BLaER1 treated with 17β-estradiol and CSF1 and Interleukin-3, amounts not matched to agents 10 nM and 100 nM (cell line): ENCODE data around the gene TP53BP1.
"Not testable (repeated sequence)": the region's sequence is repeated elsewhere in the genome, so short reads cannot be mapped to it uniquely, and the experiment has no call there.

Experiments
- H3K27ac ChIP-seq, 11 experiments: shearing (Covaris generic); formaldehyde crosslinking; 2 replicates each; pipeline ENCODE4 v1.8.1; 2022
- H3K27me3 ChIP-seq, 11 experiments: shearing (Covaris generic); formaldehyde crosslinking; 2 replicates each; pipeline ENCODE4 v1.8.1; 2022
- H3K36me3 ChIP-seq, 11 experiments: shearing (Covaris generic); formaldehyde crosslinking; 2 replicates each; pipeline ENCODE4 v1.8.1; 2022
- H3K4me1 ChIP-seq, 10 experiments: shearing (Covaris generic); formaldehyde crosslinking; 2 replicates each; pipeline ENCODE4 v1.8.1; 2022
- H3K4me2 ChIP-seq, 11 experiments: shearing (Covaris generic); formaldehyde crosslinking; 2 replicates each; pipeline ENCODE4 v1.8.1; 2022
- H3K4me3 ChIP-seq, 10 experiments: shearing (Covaris generic); formaldehyde crosslinking; 2 replicates each; pipeline ENCODE4 v1.8.1; 2022
- H3K9ac ChIP-seq, 11 experiments: shearing (Covaris generic); formaldehyde crosslinking; 2 replicates each; pipeline ENCODE4 v1.8.1; 2022
- H3K9me3 ChIP-seq, 11 experiments: shearing (Covaris generic); formaldehyde crosslinking; replicated peaks in 1 of 11; 2 replicates each; pipeline ENCODE4 v1.8.1; 2022
- H4K20me1 ChIP-seq, 11 experiments: shearing (Covaris generic); formaldehyde crosslinking; 2 replicates each; pipeline ENCODE4 v1.8.1; 2022
- Cebpa-rat ChIP-seq, 11 experiments: shearing (Covaris generic); IDR thresholded peaks; 2 replicates each; pipeline ENCODE4 v1.8.1; 2022

TP53BP1 gene

GRCh38 chr15:43420435-43420834 lies 72.5 kb downstream of the TP53BP1 start:
- Histone ChIP-seq H3K9me3 (no peaks in the 10 kb centered on the region), H3K4me1 (peaks cover 0 to 18% (median 12%) of the 10 kb centered on the region in 10 experiments; a peak in 12 of 20 replicates), H3K27ac (no peak overlapping the region), H3K4me3 (no peak overlapping the region), H4K20me1 (no peaks in the 10 kb centered on the region), H3K27me3 (no peaks in the 10 kb centered on the region), H3K36me3 (peaks cover 85 to 100% (median 99%) of the 10 kb centered on the region in 11 experiments), H3K9ac (no peak overlapping the region; a peak in 2 of 22 replicates), H3K4me2 (peak overlapping the region in 4 of 11 experiments; percentile 33 to 52 (median 42); a peak in 6 of 22 replicates)
- TF ChIP-seq Cebpa-rat (IDR thresholded peaks at IDR 0.05) = no peak

- H3K36me3 ChIP-seq = peaks cover 76 to 100% (median 99%) of the 10 kb centered on the region in 11 experiments
Measured at GRCh38 chr15:43414196-43414595, 78.8 kb downstream of the TP53BP1 start.

GRCh38 chr15:43412096-43412495 lies 80.9 kb downstream of the TP53BP1 start:
- Histone ChIP-seq H3K4me3 (no peak overlapping the region), H3K27me3 (no peaks in the 10 kb centered on the region), H3K4me1 (no peaks in the 10 kb centered on the region), H3K9ac (no peak overlapping the region), H3K9me3 (no peaks in the 10 kb centered on the region), H3K4me2 (no peak overlapping the region), H3K27ac (no peak overlapping the region), H3K36me3 (peaks cover 83 to 100% (median 99%) of the 10 kb centered on the region in 11 experiments), H4K20me1 (no peaks in the 10 kb centered on the region; a peak in 1 of 22 replicates)
- TF ChIP-seq Cebpa-rat (IDR thresholded peaks at IDR 0.05) = no peak

More at GRCh38 chr15:43414196-43414595, 78.8 kb downstream of the TP53BP1 start:
- H4K20me1 ChIP-seq = no peaks in the 10 kb centered on the region
- H3K27me3 ChIP-seq = no peaks in the 10 kb centered on the region
- H3K4me1 ChIP-seq = no peaks in the 10 kb centered on the region
- H3K27ac ChIP-seq = no peak overlapping the region
- no peak overlapping the region for H3K4me3 ChIP-seq
- no peaks in the 10 kb centered on the region for H3K9me3 ChIP-seq
- no peak for TF ChIP-seq Cebpa-rat (IDR thresholded peaks at IDR 0.05)
- no peak overlapping the region for H3K4me2 ChIP-seq
- H3K9ac ChIP-seq = no peak overlapping the region

GRCh38 chr15:43410572-43411214 lies 82.3 kb downstream of the TP53BP1 start:
- H3K4me2 ChIP-seq = no peak overlapping the region
- peaks cover 88 to 100% (median 100%) of the 10 kb centered on the region in 11 experiments for H3K36me3 ChIP-seq
- H3K4me3 ChIP-seq = no peak overlapping the region
- no peaks in the 10 kb centered on the region for H3K4me1 ChIP-seq
- no peaks in the 10 kb centered on the region for H3K27me3 ChIP-seq
- no peak for TF ChIP-seq Cebpa-rat (IDR thresholded peaks at IDR 0.05)
- no peak overlapping the region for H3K9ac ChIP-seq
- H3K9me3 ChIP-seq = no peaks in the 10 kb centered on the region
- no peak overlapping the region for H3K27ac ChIP-seq
- peaks cover 0 to 7% (median 0%) of the 10 kb centered on the region in 11 experiments; a peak in 2 of 22 replicates for H4K20me1 ChIP-seq

GRCh38 chr15:43408789-43409188 lies 84.2 kb downstream of the TP53BP1 start:
- Histone ChIP-seq H3K27ac (no peak overlapping the region), H3K9me3 (no peaks in the 10 kb centered on the region), H3K4me1 (no peaks in the 10 kb centered on the region), H3K9ac (no peak overlapping the region), H3K27me3 (no peaks in the 10 kb centered on the region), H3K4me3 (no peak overlapping the region), H3K4me2 (no peak overlapping the region), H3K36me3 (peaks cover 89 to 100% (median 100%) of the 10 kb centered on the region in 11 experiments), H4K20me1 (peaks cover 0 to 7% (median 0%) of the 10 kb centered on the region in 11 experiments; a peak in 2 of 22 replicates)
- no peak for TF ChIP-seq Cebpa-rat (IDR thresholded peaks at IDR 0.05)

- TF ChIP-seq Cebpa-rat (IDR thresholded peaks at IDR 0.05) = no peak
- Histone ChIP-seq H3K4me1 (no peaks in the 10 kb centered on the region), H3K9ac (no peak overlapping the region), H3K27me3 (no peaks in the 10 kb centered on the region), H3K4me3 (no peak overlapping the region), H3K4me2 (no peak overlapping the region), H4K20me1 (peaks cover 0 to 7% (median 0%) of the 10 kb centered on the region in 11 experiments; a peak in 4 of 22 replicates), H3K9me3 (no peaks in the 10 kb centered on the region), H3K27ac (no peak overlapping the region), H3K36me3 (peaks cover 89 to 100% (median 100%) of the 10 kb centered on the region in 11 experiments)
Measured at GRCh38 chr15:43406808-43407207, 86.1 kb downstream of the TP53BP1 start.

- Histone ChIP-seq H4K20me1 (peaks cover 0 to 7% (median 0%) of the 10 kb centered on the region in 11 experiments; a peak in 4 of 22 replicates), H3K9ac (no peak overlapping the region), H3K4me3 (no peak overlapping the region), H3K27ac (no peak overlapping the region), H3K4me2 (no peak overlapping the region), H3K9me3 (no peaks in the 10 kb centered on the region), H3K4me1 (no peaks in the 10 kb centered on the region), H3K27me3 (no peaks in the 10 kb centered on the region), H3K36me3 (peaks cover 90 to 100% (median 100%) of the 10 kb centered on the region in 11 experiments)
- TF ChIP-seq Cebpa-rat (IDR thresholded peaks at IDR 0.05) = no peak
Measured at GRCh38 chr15:43406189-43406588, 86.8 kb downstream of the TP53BP1 start.

- Histone ChIP-seq H3K4me3 (no peak overlapping the region), H3K27me3 (no peaks in the 10 kb centered on the region), H3K9ac (no peak overlapping the region), H3K27ac (no peak overlapping the region), H3K9me3 (no peaks in the 10 kb centered on the region), H3K36me3 (peaks cover 100% of the 10 kb centered on the region in 11 experiments), H3K4me2 (no peak overlapping the region), H4K20me1 (peaks cover 0 to 7% (median 0%) of the 10 kb centered on the region in 11 experiments; a peak in 4 of 22 replicates), H3K4me1 (no peaks in the 10 kb centered on the region)
- TF ChIP-seq Cebpa-rat (IDR thresholded peaks at IDR 0.05) = no peak
Measured at GRCh38 chr15:43404130-43404529, 88.8 kb downstream of the TP53BP1 start.

- no peak overlapping the region for H3K27ac ChIP-seq
- H4K20me1 ChIP-seq = peaks cover 0 to 7% (median 0%) of the 10 kb centered on the region in 11 experiments; a peak in 4 of 22 replicates
- H3K4me1 ChIP-seq = no peaks in the 10 kb centered on the region
- peaks cover 99 to 100% (median 100%) of the 10 kb centered on the region in 11 experiments for H3K36me3 ChIP-seq
- TF ChIP-seq Cebpa-rat (IDR thresholded peaks at IDR 0.05) = no peak
- no peak overlapping the region for H3K4me3 ChIP-seq
- no peak overlapping the region for H3K9ac ChIP-seq
- H3K27me3 ChIP-seq = no peaks in the 10 kb centered on the region
- no peaks in the 10 kb centered on the region for H3K9me3 ChIP-seq
- H3K4me2 ChIP-seq = no peak overlapping the region
Measured at GRCh38 chr15:43403616-43404015, 89.3 kb downstream of the TP53BP1 start.

- H3K4me1 ChIP-seq = no peaks in the 10 kb centered on the region
Measured at GRCh38 chr15:43402255-43402654, 90.7 kb downstream of the TP53BP1 start.

GRCh38 chr15:43393592-43393991 lies 99.4 kb downstream of the TP53BP1 start:
- H3K36me3 ChIP-seq = peaks cover 74 to 94% (median 92%) of the 10 kb centered on the region in 11 experiments
- H3K27ac ChIP-seq, H4K20me1 ChIP-seq, H3K4me1 ChIP-seq, H3K9me3 ChIP-seq, H3K4me2 ChIP-seq, H3K27me3 ChIP-seq, H3K9ac ChIP-seq, H3K4me3 ChIP-seq: not testable (repeated sequence)

More at GRCh38 chr15:43402255-43402654, 90.7 kb downstream of the TP53BP1 start:
- Histone ChIP-seq H3K9ac (no peak overlapping the region), H3K27me3 (no peaks in the 10 kb centered on the region), H4K20me1 (peaks cover 0 to 7% (median 0%) of the 10 kb centered on the region in 11 experiments; a peak in 4 of 22 replicates), H3K9me3 (no peaks in the 10 kb centered on the region), H3K4me3 (no peak overlapping the region), H3K27ac (no peak overlapping the region), H3K4me2 (no peak overlapping the region), H3K36me3 (peaks cover 99 to 100% (median 100%) of the 10 kb centered on the region in 11 experiments)
- TF ChIP-seq Cebpa-rat (IDR thresholded peaks at IDR 0.05) = no peak
